IMR-90 (cell line): Measurements from ENCODE around the gene APOL5. TPM values are rescaled to one million over a fixed set of nuclear protein-coding genes. Genes with fewer than 3 reads are reported as not detected.

Source experiments
- ATAC-seq: fragments of 200-7000 bp; cut with Tn5 transposase; 2 replicates; pipeline ENCODE4 v1.9.1; 2020; ENCODE audit warnings: low read depth, mild to moderate bottlenecking, moderate library complexity
- BruUV-seq: library from RNA; stranded (reverse); fragments of 400-500 nt; replicated peaks from 2 replicates; lab custom pipeline; 2021; lab: Mats Ljungman, UMichigan
- CTCF ChIA-PET: fragments of 300-600 bp; formaldehyde crosslinking; extraction: SDS; loops from one replicate; lab custom pipeline; 2021; ENCODE audit warnings: antibody characterized with exemption; lab: Yijun Ruan, JAX
- POLR2A ChIA-PET: fragments of 300-600 bp; sonication (Branson Sonifier 250); formaldehyde crosslinking; loops from one replicate; lab custom pipeline; 2022; ENCODE audit warnings: antibody characterized with exemption; ENCODE audit not compliant: unreplicated experiment; lab: Charles Lee
- DNase-seq: peaks from one replicate; pipeline ENCODE4 v3.0.0; 2013
- H2AFZ ChIP-seq: replicated peaks from 2 replicates; pipeline ENCODE3; 2013; ENCODE audit warnings: low read length, mild to moderate bottlenecking; ENCODE audit not compliant: poor library complexity
- H2AK5ac ChIP-seq: 2 replicates; pipeline ENCODE4 v1.6.1; 2013; ENCODE audit warnings: low read depth, low read length, inconsistent platforms
- H2AK9ac ChIP-seq: replicated peaks from 2 replicates; pipeline ENCODE3; 2013; ENCODE audit warnings: mild to moderate bottlenecking, low read depth, low read length, moderate library complexity; ENCODE audit not compliant: poor library complexity
- H2BK120ac ChIP-seq: 2 replicates; pipeline ENCODE4 v1.6.1; 2013; ENCODE audit warnings: low read depth, low read length, inconsistent platforms
- H2BK15ac ChIP-seq: 3 replicates; pipeline ENCODE4 v1.6.1; 2013; ENCODE audit warnings: low read depth, low read length, inconsistent platforms
- H2BK20ac ChIP-seq: 2 replicates; pipeline ENCODE4 v1.6.1; 2013; ENCODE audit warnings: low read depth, mild to moderate bottlenecking, inconsistent platforms, low read length, moderate library complexity
- H2BK5ac ChIP-seq: 2 replicates; pipeline ENCODE4 v1.6.1; 2013; ENCODE audit warnings: mild to moderate bottlenecking, low read depth, low read length, inconsistent platforms; ENCODE audit not compliant: poor library complexity, severe bottlenecking
- H3K14ac ChIP-seq: replicated peaks from 2 replicates; pipeline ENCODE4 v1.6.1; 2013; ENCODE audit warnings: low read depth, low read length, inconsistent platforms
- H3K18ac ChIP-seq: 2 replicates; pipeline ENCODE4 v1.6.1; 2013; ENCODE audit warnings: low read depth, low read length, control low read depth
- H3K23ac ChIP-seq: 2 replicates; pipeline ENCODE4 v1.6.1; 2013; ENCODE audit warnings: low read depth, low read length, inconsistent platforms
- H3K27ac ChIP-seq: 2 replicates; pipeline ENCODE4 v1.5.1; 2013; ENCODE audit warnings: mild to moderate bottlenecking, control low read depth, low read length; ENCODE audit not compliant: insufficient read depth
- H3K27me3 ChIP-seq: 2 replicates; pipeline ENCODE4 v1.6.1; 2013; ENCODE audit warnings: low read length; ENCODE audit not compliant: control insufficient read depth, insufficient read depth
- H3K36me3 ChIP-seq: 2 replicates; pipeline ENCODE4 v1.6.1; 2013; ENCODE audit warnings: low read length, mixed read lengths; ENCODE audit not compliant: control insufficient read depth, insufficient read depth
- H3K4ac ChIP-seq: 2 replicates; pipeline ENCODE4 v1.6.1; 2013; ENCODE audit warnings: low read depth, low read length, inconsistent platforms
- H3K4me1 ChIP-seq: 2 replicates; pipeline ENCODE4 v1.6.1; 2013; ENCODE audit warnings: low read length, mixed read lengths; ENCODE audit not compliant: control insufficient read depth, insufficient read depth
- H3K4me2 ChIP-seq: 2 replicates; pipeline ENCODE4 v1.6.1; 2013; ENCODE audit warnings: low read depth, mild to moderate bottlenecking, control low read depth, low read length, moderate library complexity
- H3K4me3 ChIP-seq: 2 replicates; pipeline ENCODE4 v1.5.1; 2013; ENCODE audit warnings: low read depth, mild to moderate bottlenecking, control low read depth, low read length, moderate library complexity; ENCODE audit not compliant: insufficient read depth
- H3K56ac ChIP-seq: 2 replicates; pipeline ENCODE4 v1.6.1; 2013; ENCODE audit warnings: low read length, inconsistent platforms; ENCODE audit not compliant: insufficient read depth; ENCODE audit errors: extremely low read depth
- H3K79me1 ChIP-seq, 2 experiments: 2 replicates each; pipeline ENCODE4 v1.6.1; 2013; ENCODE audit warnings: low read length in 2 of 2, inconsistent platforms in 1 of 2, low read depth in 1 of 2
- H3K9ac ChIP-seq: 2 replicates; pipeline ENCODE4 v1.6.1; 2013; ENCODE audit warnings: low read depth, low read length, control low read depth
- H3K9me1 ChIP-seq: 2 replicates; pipeline ENCODE4 v1.6.1; 2013; ENCODE audit warnings: low read length, inconsistent platforms; ENCODE audit not compliant: insufficient read depth
- H3K9me3 ChIP-seq: 2 replicates; pipeline ENCODE4 v1.6.1; 2013; ENCODE audit warnings: low read length; ENCODE audit not compliant: control insufficient read depth, insufficient read depth
- H4K20me1 ChIP-seq: 2 replicates; pipeline ENCODE4 v1.6.1; 2013; ENCODE audit warnings: low read length, inconsistent platforms; ENCODE audit not compliant: insufficient read depth
- H4K5ac ChIP-seq: 2 replicates; pipeline ENCODE4 v1.6.1; 2013; ENCODE audit warnings: mild to moderate bottlenecking, low read depth, low read length, control low read depth
- H4K8ac ChIP-seq, 2 experiments: 2 replicates each; pipeline ENCODE4 v1.6.1; 2013; ENCODE audit warnings: low read depth in 2 of 2, low read length in 2 of 2, control low read depth in 1 of 2, inconsistent platforms in 1 of 2
- H4K91ac ChIP-seq: 2 replicates; pipeline ENCODE4 v1.6.1; 2013; ENCODE audit warnings: low read depth, low read length, inconsistent platforms; ENCODE audit not compliant: insufficient read depth
- BHLHE40 ChIP-seq: fragments of 150-350 bp; IDR thresholded peaks from 2 replicates; pipeline ENCODE4 v1.6.1; 2016; ENCODE audit warnings: mild to moderate bottlenecking, low read depth, low read length
- CEBPB ChIP-seq: IDR thresholded peaks from 2 replicates; pipeline ENCODE4 v1.6.1; 2012; ENCODE audit warnings: low read depth, low read length, improper control_type of control experiment
- CHD1 ChIP-seq: IDR thresholded peaks from 2 replicates; pipeline ENCODE4 v1.6.1; 2012; ENCODE audit warnings: low read depth, low read length, improper control_type of control experiment
- CTCF ChIP-seq: conservative IDR thresholded peaks from 2 replicates; pipeline ENCODE4 v1.5.1; 2012; ENCODE audit warnings: mild to moderate bottlenecking, low read depth, low read length, improper control_type of control experiment
- FOS ChIP-seq: fragments of 150-350 bp; IDR thresholded peaks from 2 replicates; pipeline ENCODE4 v1.6.1; 2016; ENCODE audit warnings: low read depth, low read length
- MAFK ChIP-seq: IDR thresholded peaks from 2 replicates; pipeline ENCODE4 v1.6.1; 2012; ENCODE audit warnings: low read depth, low read length, improper control_type of control experiment
- MAZ ChIP-seq: IDR thresholded peaks from 2 replicates; pipeline ENCODE4 v1.6.1; 2012; ENCODE audit warnings: low read depth, mild to moderate bottlenecking, low read length, improper control_type of control experiment, moderate library complexity, borderline replicate concordance
- MXI1 ChIP-seq: IDR thresholded peaks from 2 replicates; pipeline ENCODE4 v1.6.1; 2012; ENCODE audit warnings: low read depth, mild to moderate bottlenecking, low read length, moderate library complexity, borderline replicate concordance
- NFE2L2 ChIP-seq: fragments of 150-350 bp; IDR thresholded peaks from 2 replicates; pipeline ENCODE4 v1.6.1; 2016; ENCODE audit warnings: low read depth, mild to moderate bottlenecking, low read length
- POLR2A ChIP-seq: IDR thresholded peaks from 2 replicates; pipeline ENCODE4 v1.6.1; 2012; ENCODE audit warnings: mild to moderate bottlenecking, low read depth, low read length
- RAD21 ChIP-seq: IDR thresholded peaks from 2 replicates; pipeline ENCODE4 v1.6.1; 2012; ENCODE audit warnings: low read length, improper control_type of control experiment
- RCOR1 ChIP-seq: IDR thresholded peaks from 2 replicates; pipeline ENCODE4 v1.6.1; 2012; ENCODE audit warnings: mild to moderate bottlenecking, low read length, improper control_type of control experiment; ENCODE audit not compliant: insufficient replicate concordance
- RFX5 ChIP-seq: IDR thresholded peaks from 2 replicates; pipeline ENCODE4 v1.8.0; 2012; ENCODE audit warnings: low read depth, mild to moderate bottlenecking, low read length, moderate library complexity
- SMC3 ChIP-seq: fragments of 150-350 bp; IDR thresholded peaks from 2 replicates; pipeline ENCODE4 v1.6.1; 2016; ENCODE audit warnings: low read depth, mild to moderate bottlenecking, antibody characterized with exemption, low read length, moderate library complexity
- USF2 ChIP-seq: fragments of 150-350 bp; IDR thresholded peaks from 2 replicates; pipeline ENCODE4 v1.6.1; 2017; ENCODE audit warnings: mild to moderate bottlenecking, antibody characterized with exemption, low read length, low read depth
- WGBS, 2 experiments: methylation state at CpG; one replicate each; pipeline versions ENCODE4 v1.1.5 to v1.1.7; 2013; ENCODE audit warnings: missing lambda C conversion rate in 2 of 2; ENCODE audit not compliant: insufficient read length in 1 of 2; ENCODE audit errors: extremely low coverage in 2 of 2; 5-methylcytosine and 5-hydroxymethylcytosine counted together
- dilution Hi-C: fragments of 300-500 bp; cut with HindIII; formaldehyde crosslinking; loops from one replicate; pipeline ENCODE4 v1.14.3; 2018; ENCODE audit warnings: low sequenced_read_pairs; ENCODE audit not compliant: unreplicated experiment
- in situ Hi-C: fragments of 300-500 bp; cut with MboI; formaldehyde crosslinking; loops from 3 replicates; pipeline ENCODE4 v1.14.3; 2019; ENCODE audit warnings: low sequenced_read_pairs, inconsistent platforms, mixed read lengths
- intact Hi-C: fragments of 100-400 bp; cut with micrococcal nuclease; formaldehyde crosslinking; loops from 2 replicates; pipeline ENCODE4 v1.10.0; 2022
- polyA plus RNA-seq, 3 experiments: library from polyadenylated mRNA; depleted of rRNA; stranded (reverse); fragments of >200 nt; gene quantifications; 2 replicates each; pipeline ENCODE4 v1.2.3, GENCODE V29; 2012; ENCODE audit warnings: low replicate concordance in 1 of 3
- total RNA-seq: library from RNA; depleted of rRNA; stranded (reverse); fragments of >200 nt; gene quantifications from 2 replicates; pipeline ENCODE4 v1.2.3, GENCODE V29; 2012
- TF ChIP-seq, protein P1 (sequence below): fragments of 150-350 bp; IDR thresholded peaks from 2 replicates; pipeline ENCODE4 v1.6.1; 2016; ENCODE audit warnings: low read depth, mild to moderate bottlenecking, low read length, moderate library complexity, borderline replicate concordance

Gene APOL5
- total and polyA plus RNA-seq, 2 of the 4 experiments (the other 2 are of a cell fraction), result 0.15 to 0.18 TPM

DNA sequence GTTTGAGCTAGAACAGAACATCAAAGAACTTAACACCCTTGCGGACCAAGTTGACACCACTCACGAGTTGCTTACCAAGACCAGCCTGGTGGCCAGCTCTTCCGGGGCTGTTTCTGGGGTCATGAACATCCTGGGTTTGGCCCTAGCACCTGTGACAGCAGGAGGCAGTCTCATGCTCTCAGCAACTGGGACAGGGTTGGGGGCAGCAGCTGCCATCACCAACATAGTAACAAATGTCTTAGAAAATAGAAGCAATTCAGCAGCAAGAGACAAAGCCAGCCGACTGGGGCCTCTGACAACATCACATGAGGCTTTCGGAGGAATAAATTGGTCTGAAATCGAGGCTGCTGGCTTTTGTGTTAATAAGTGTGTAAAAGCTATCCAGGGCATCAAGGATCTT, 8.7 kb downstream of the APOL5 start:
- dilution Hi-C loops, result no loop called here
- ChIA-PET CTCF (interaction anchor here (1.0 kb wide), 1 partner anchor 42 kb away, joined by 4 read pairs; no protein-coding TSS in a partner anchor), POLR2A (no interaction called here)
- intact Hi-C loops, result no loop called here
- in situ Hi-C loops, result no loop called here
- no peak overlapping the region for H3K18ac ChIP-seq
- no peaks in the 10 kb centered on the region for H3K4me1 ChIP-seq
- H2BK120ac ChIP-seq, result no peak overlapping the region
- H2AK5ac ChIP-seq, result no peak overlapping the region
- no peaks in the 10 kb centered on the region for H3K36me3 ChIP-seq
- H3K4me2 ChIP-seq, result no peak overlapping the region
- DNase-seq (no peak), ATAC-seq (no peak)
- H3K9me1 ChIP-seq, result peaks cover 3% of the 10 kb centered on the region
- BruUV-seq, result no TSS peak
- TF ChIP-seq BHLHE40 (no peak), POLR2A (no peak), CHD1 (no peak), MAZ (no peak), MAFK (no peak), RCOR1 (no peak), USF2 (no peak), MXI1 (no peak), SMC3 (no peak), RFX5 (no peak), RAD21 (no peak), FOS (no peak), NFE2L2 (no peak), CTCF (no peak), CEBPB (no peak)
- TF ChIP-seq, protein P1, sequence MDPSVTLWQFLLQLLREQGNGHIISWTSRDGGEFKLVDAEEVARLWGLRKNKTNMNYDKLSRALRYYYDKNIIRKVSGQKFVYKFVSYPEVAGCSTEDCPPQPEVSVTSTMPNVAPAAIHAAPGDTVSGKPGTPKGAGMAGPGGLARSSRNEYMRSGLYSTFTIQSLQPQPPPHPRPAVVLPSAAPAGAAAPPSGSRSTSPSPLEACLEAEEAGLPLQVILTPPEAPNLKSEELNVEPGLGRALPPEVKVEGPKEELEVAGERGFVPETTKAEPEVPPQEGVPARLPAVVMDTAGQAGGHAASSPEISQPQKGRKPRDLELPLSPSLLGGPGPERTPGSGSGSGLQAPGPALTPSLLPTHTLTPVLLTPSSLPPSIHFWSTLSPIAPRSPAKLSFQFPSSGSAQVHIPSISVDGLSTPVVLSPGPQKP, result no peak
- no peak overlapping the region for H4K5ac ChIP-seq
- H3K14ac ChIP-seq, result no peak overlapping the region
- no peak overlapping the region for H4K8ac ChIP-seq
- H2BK20ac ChIP-seq, result no peak overlapping the region
- H4K91ac ChIP-seq, result no peak overlapping the region
- H3K79me1 ChIP-seq, result no peaks in the 10 kb centered on the region
- no peak overlapping the region for H2BK15ac ChIP-seq
- H2AFZ ChIP-seq, result peak overlapping the region; percentile 39
- H3K27ac ChIP-seq, result no peak overlapping the region
- H3K4me3 ChIP-seq, result no peak overlapping the region
- H3K9me3 ChIP-seq, result no peaks in the 10 kb centered on the region
- no peak overlapping the region for H3K56ac ChIP-seq
- H3K4ac ChIP-seq, result no peak overlapping the region
- no peaks in the 10 kb centered on the region for H3K27me3 ChIP-seq
- no peak overlapping the region for H3K23ac ChIP-seq
- H4K20me1 ChIP-seq, result no peaks in the 10 kb centered on the region
- 70% methylated on average over 2 of the region's 6 CpGs; no CpG with 5 or more reads in 1 of the 2 experiments for WGBS, 2 experiments
- H2BK5ac ChIP-seq, result no peak overlapping the region
- H3K9ac ChIP-seq, result no peak overlapping the region
- H2AK9ac ChIP-seq, result no peak overlapping the region
